ENCODE data around the gene DCHS2.

DCHS2 gene

GRCh38 chr4:154490234-154490582, 1.4 kb downstream of the DCHS2 start:
- H3K4me1 ChIP-seq (ENCODE audit: control insufficient read depth, insufficient read depth, low read length) = peaks cover 5% of the 10 kb centered on the region
- H3K9me3 ChIP-seq (ENCODE audit: control insufficient read depth, low read length) = no peaks in the 10 kb centered on the region
- H3K9ac ChIP-seq (ENCODE audit: low read length) = no peak overlapping the region
- H3K4me3 ChIP-seq (ENCODE audit: low read length) = no peak overlapping the region
- no peaks in the 10 kb centered on the region for H3K36me3 ChIP-seq (ENCODE audit: control insufficient read depth, insufficient read depth, low read length, severe bottlenecking)
- peaks cover 73% of the 10 kb centered on the region for H3K27me3 ChIP-seq (replicated peaks; ENCODE audit: control insufficient read depth, insufficient read depth, low read length)
- no peak for DNase-seq (ENCODE audit: low read depth)

DNA sequence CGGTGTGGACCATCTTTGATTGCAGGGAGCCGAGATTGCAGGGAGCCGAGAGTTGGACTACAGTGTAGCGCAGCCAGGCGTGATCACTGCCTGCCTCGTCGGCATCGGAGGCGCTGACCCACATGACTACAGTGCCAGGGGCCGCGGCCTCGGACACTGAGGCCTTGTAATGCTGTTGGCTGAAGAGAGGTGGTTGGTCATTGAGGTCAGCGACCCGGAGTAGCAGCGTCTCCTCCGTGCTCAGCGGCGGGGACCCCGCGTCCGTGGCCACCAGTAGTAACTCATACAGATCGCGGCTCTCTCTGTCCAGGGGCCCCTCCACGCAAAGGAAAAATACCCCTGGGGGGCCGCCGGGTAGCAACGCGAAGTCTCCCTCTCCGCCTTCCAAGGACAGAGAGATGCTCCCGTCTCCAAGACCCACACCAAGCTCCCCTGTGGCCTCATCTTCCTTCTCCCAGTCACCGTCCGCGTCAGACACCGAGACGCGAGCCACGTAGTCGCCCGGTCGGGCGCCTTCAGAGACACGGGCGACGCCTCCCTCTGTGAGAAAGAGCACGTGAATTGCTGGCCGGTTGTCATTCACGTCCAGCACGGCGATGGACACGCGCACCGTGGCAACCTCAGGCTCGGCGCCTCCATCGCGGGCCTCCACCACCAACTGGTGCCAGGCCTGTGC, 1.9 kb downstream of the DCHS2 start:
- H3K4me1 ChIP-seq (ENCODE audit: control insufficient read depth, insufficient read depth, low read length) = peaks cover 5% of the 10 kb centered on the region
- no peak overlapping the region for H3K4me3 ChIP-seq (ENCODE audit: low read length)
- no peak overlapping the region for H3K9ac ChIP-seq (ENCODE audit: low read length)
- H3K9me3 ChIP-seq (ENCODE audit: control insufficient read depth, low read length) = no peaks in the 10 kb centered on the region
- no peaks in the 10 kb centered on the region for H3K36me3 ChIP-seq (ENCODE audit: control insufficient read depth, insufficient read depth, low read length, severe bottlenecking)
- H3K27me3 ChIP-seq (replicated peaks; ENCODE audit: control insufficient read depth, insufficient read depth, low read length) = peaks cover 78% of the 10 kb centered on the region
- no peak for DNase-seq (ENCODE audit: low read depth)

DNA sequence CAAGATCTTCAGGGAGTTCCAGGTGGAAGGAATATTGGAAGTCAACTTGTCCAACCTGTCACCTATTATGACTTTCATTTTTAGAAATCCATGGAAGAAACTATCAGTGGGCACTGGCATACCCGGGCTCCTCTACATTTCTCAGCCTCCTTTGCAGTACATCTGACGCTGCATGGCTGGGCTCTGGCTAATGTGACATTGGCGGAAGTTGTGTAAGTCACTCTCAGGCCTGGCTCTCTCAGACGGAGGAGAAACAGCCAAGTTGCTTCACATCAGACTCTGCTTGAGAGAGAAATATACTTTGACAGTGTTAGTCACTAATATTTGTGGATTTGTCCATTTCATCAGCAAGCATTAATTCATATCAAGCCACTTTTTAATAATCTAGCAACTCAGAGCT, 4.5 kb downstream of the DCHS2 start:
- H3K27me3 ChIP-seq (replicated peaks; ENCODE audit: control insufficient read depth, insufficient read depth, low read length) = peaks cover 71% of the 10 kb centered on the region
- no peak overlapping the region for H3K9ac ChIP-seq (ENCODE audit: low read length)
- no peaks in the 10 kb centered on the region for H3K9me3 ChIP-seq (ENCODE audit: control insufficient read depth, low read length)
- H3K4me3 ChIP-seq (ENCODE audit: low read length) = no peak overlapping the region
- H3K36me3 ChIP-seq (ENCODE audit: control insufficient read depth, insufficient read depth, low read length, severe bottlenecking) = no peaks in the 10 kb centered on the region
- no peak for DNase-seq (ENCODE audit: low read depth)
- peaks cover 5% of the 10 kb centered on the region for H3K4me1 ChIP-seq (ENCODE audit: control insufficient read depth, insufficient read depth, low read length)

DNA sequence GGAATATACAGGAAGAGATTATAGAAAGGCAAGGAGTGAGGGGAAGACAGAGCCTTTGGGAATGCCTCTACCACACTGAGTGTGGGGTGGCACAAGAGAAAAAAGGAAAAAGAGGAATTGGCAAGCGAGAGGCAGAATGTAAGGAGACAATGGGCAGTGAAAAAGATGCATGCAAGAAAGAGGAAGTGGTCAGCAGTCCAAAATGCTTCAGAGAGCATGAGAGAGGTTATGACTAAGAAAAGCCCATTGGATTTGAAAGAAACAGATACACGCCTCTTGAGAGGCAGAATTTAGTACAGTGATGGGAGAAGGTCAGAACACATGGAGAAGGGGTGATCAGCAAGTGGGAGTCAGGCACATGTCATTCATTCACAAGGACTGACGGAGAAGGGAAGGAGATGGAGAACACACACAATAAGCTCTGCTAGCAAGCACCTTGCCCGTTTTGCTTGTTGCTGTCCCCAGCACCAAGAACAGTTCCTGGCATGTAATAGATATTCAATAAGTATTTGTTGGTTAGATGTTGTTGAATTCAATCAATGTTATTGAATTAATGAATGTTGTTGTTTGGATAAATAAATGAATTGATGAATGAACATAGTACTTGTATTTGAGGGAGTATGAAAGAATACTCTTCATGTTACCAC, 6.3 kb downstream of the DCHS2 start:
- Histone ChIP-seq H3K9me3 (ENCODE audit: control insufficient read depth, low read length) (no peaks in the 10 kb centered on the region), H3K27me3 (replicated peaks; ENCODE audit: control insufficient read depth, insufficient read depth, low read length) (peaks cover 61% of the 10 kb centered on the region), H3K9ac (ENCODE audit: low read length) (no peak overlapping the region), H3K36me3 (ENCODE audit: control insufficient read depth, insufficient read depth, low read length, severe bottlenecking) (no peaks in the 10 kb centered on the region), H3K4me3 (ENCODE audit: low read length) (no peak overlapping the region), H3K4me1 (ENCODE audit: control insufficient read depth, insufficient read depth, low read length) (no peaks in the 10 kb centered on the region)
- no peak for DNase-seq (ENCODE audit: low read depth)

GRCh38 chr4:154478547-154478946, 13.1 kb downstream of the DCHS2 start:
- DNase-seq (ENCODE audit: low read depth) = no peak
- Histone ChIP-seq H3K4me1 (ENCODE audit: control insufficient read depth, insufficient read depth, low read length) (peaks cover 4% of the 10 kb centered on the region), H3K9ac (ENCODE audit: low read length) (no peak overlapping the region), H3K9me3 (ENCODE audit: control insufficient read depth, low read length) (no peaks in the 10 kb centered on the region), H3K36me3 (ENCODE audit: control insufficient read depth, insufficient read depth, low read length, severe bottlenecking) (no peaks in the 10 kb centered on the region), H3K4me3 (ENCODE audit: low read length) (no peak overlapping the region), H3K27me3 (replicated peaks; ENCODE audit: control insufficient read depth, insufficient read depth, low read length) (peaks cover 7% of the 10 kb centered on the region)

DNA sequence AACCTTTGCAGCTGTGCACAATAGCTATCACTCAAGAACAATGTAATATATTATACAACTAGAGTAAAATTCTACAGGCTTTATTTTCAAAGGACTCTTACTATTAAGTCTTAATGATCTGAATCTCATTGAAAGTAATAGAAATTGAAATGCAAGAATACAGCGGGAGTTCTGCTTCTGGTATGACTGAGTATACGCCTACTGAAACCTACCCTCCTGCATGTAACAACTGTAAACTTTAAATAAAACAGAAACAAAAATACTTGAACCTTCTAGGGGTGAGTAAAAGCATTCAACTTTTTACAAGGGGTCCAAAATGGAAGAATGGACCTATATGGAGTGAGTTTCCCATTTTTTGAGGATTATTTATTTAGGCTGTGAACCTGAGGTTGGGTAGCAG, 13.5 kb downstream of the DCHS2 start:
- no peaks in the 10 kb centered on the region for H3K36me3 ChIP-seq (ENCODE audit: control insufficient read depth, insufficient read depth, low read length, severe bottlenecking)
- peaks cover 4% of the 10 kb centered on the region for H3K4me1 ChIP-seq (ENCODE audit: control insufficient read depth, insufficient read depth, low read length)
- peaks cover 5% of the 10 kb centered on the region for H3K27me3 ChIP-seq (replicated peaks; ENCODE audit: control insufficient read depth, insufficient read depth, low read length)
- no peaks in the 10 kb centered on the region for H3K9me3 ChIP-seq (ENCODE audit: control insufficient read depth, low read length)
- no peak for DNase-seq (ENCODE audit: low read depth)
- no peak overlapping the region for H3K9ac ChIP-seq (ENCODE audit: low read length)
- H3K4me3 ChIP-seq (ENCODE audit: low read length) = no peak overlapping the region

GRCh38 chr4:154476232-154476631, 15.4 kb downstream of the DCHS2 start:
- Histone ChIP-seq H3K9ac (ENCODE audit: low read length) (no peak overlapping the region), H3K27me3 (replicated peaks; ENCODE audit: control insufficient read depth, insufficient read depth, low read length) (no peaks in the 10 kb centered on the region), H3K9me3 (ENCODE audit: control insufficient read depth, low read length) (no peaks in the 10 kb centered on the region), H3K36me3 (ENCODE audit: control insufficient read depth, insufficient read depth, low read length, severe bottlenecking) (no peaks in the 10 kb centered on the region), H3K4me3 (ENCODE audit: low read length) (no peak overlapping the region), H3K4me1 (ENCODE audit: control insufficient read depth, insufficient read depth, low read length) (peaks cover 10% of the 10 kb centered on the region)
- no peak for DNase-seq (ENCODE audit: low read depth)

DNA sequence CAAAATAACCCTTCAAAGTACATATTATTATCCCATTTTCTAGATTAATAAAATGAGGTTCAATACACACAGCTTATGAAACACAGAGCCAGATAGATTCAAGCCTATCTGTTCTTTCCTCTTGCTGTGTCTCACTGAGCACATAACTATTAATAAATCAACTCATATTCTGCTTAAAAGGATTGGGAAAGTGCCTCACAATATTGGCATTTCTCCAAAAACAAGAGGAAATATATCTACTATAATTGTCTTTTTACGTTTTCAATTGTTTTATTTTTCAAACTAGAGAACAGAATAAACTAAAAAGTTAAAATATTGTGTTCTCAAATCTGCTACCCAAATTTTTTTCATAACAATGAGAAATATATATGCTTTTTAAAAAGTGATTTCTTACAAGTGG, 15.8 kb downstream of the DCHS2 start:
- Histone ChIP-seq H3K9ac (ENCODE audit: low read length) (no peak overlapping the region), H3K9me3 (ENCODE audit: control insufficient read depth, low read length) (no peaks in the 10 kb centered on the region), H3K27me3 (replicated peaks; ENCODE audit: control insufficient read depth, insufficient read depth, low read length) (no peaks in the 10 kb centered on the region), H3K4me3 (ENCODE audit: low read length) (no peak overlapping the region), H3K36me3 (ENCODE audit: control insufficient read depth, insufficient read depth, low read length, severe bottlenecking) (no peaks in the 10 kb centered on the region), H3K4me1 (ENCODE audit: control insufficient read depth, insufficient read depth, low read length) (peaks cover 10% of the 10 kb centered on the region)
- no peak for DNase-seq (ENCODE audit: low read depth)

- no peak overlapping the region for H3K9ac ChIP-seq (ENCODE audit: low read length)
- no peaks in the 10 kb centered on the region for H3K9me3 ChIP-seq (ENCODE audit: control insufficient read depth, low read length)
- no peaks in the 10 kb centered on the region for H3K36me3 ChIP-seq (ENCODE audit: control insufficient read depth, insufficient read depth, low read length, severe bottlenecking)
- no peak for DNase-seq (ENCODE audit: low read depth)
- peaks cover 10% of the 10 kb centered on the region for H3K4me1 ChIP-seq (ENCODE audit: control insufficient read depth, insufficient read depth, low read length)
- no peak overlapping the region for H3K4me3 ChIP-seq (ENCODE audit: low read length)
- H3K27me3 ChIP-seq (replicated peaks; ENCODE audit: control insufficient read depth, insufficient read depth, low read length) = no peaks in the 10 kb centered on the region
Observed at GRCh38 chr4:154473497-154473896, 18.1 kb downstream of the DCHS2 start.

DNA sequence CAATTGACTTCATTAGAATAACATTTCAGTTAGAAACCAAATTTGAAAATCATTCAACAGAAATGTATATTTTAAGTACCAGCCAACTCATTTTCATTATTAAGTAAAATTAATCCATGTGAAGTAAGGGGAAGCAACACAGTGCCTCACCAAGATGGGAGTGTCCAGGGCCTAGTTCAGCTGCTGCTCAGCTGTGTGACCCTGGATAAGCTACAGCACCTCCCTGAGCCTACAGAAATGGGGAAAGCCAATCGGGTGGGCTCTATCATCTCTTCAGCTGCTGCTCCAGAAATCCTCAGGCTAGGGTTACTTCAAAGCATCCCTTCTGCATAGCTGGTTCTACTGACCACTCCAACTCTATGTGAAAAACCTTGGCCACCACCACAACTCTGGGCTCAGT, 18.7 kb downstream of the DCHS2 start:
- Histone ChIP-seq H3K4me3 (ENCODE audit: low read length) (no peak overlapping the region), H3K27me3 (replicated peaks; ENCODE audit: control insufficient read depth, insufficient read depth, low read length) (no peaks in the 10 kb centered on the region), H3K4me1 (ENCODE audit: control insufficient read depth, insufficient read depth, low read length) (peaks cover 16% of the 10 kb centered on the region), H3K9ac (ENCODE audit: low read length) (no peak overlapping the region), H3K9me3 (ENCODE audit: control insufficient read depth, low read length) (no peaks in the 10 kb centered on the region), H3K36me3 (ENCODE audit: control insufficient read depth, insufficient read depth, low read length, severe bottlenecking) (no peaks in the 10 kb centered on the region)
- no peak for DNase-seq (ENCODE audit: low read depth)

- H3K27me3 ChIP-seq (replicated peaks; ENCODE audit: control insufficient read depth, insufficient read depth, low read length) = no peaks in the 10 kb centered on the region
- no peak overlapping the region for H3K9ac ChIP-seq (ENCODE audit: low read length)
- H3K36me3 ChIP-seq (ENCODE audit: control insufficient read depth, insufficient read depth, low read length, severe bottlenecking) = no peaks in the 10 kb centered on the region
- H3K9me3 ChIP-seq (ENCODE audit: control insufficient read depth, low read length) = no peaks in the 10 kb centered on the region
- H3K4me3 ChIP-seq (ENCODE audit: low read length) = no peak overlapping the region
- DNase-seq (ENCODE audit: low read depth) = no peak
- peaks cover 17% of the 10 kb centered on the region for H3K4me1 ChIP-seq (ENCODE audit: control insufficient read depth, insufficient read depth, low read length)
Observed at GRCh38 chr4:154471526-154472331, 19.9 kb downstream of the DCHS2 start.
